Activated CD8-positive, alpha-beta memory T cell treated with anti-CD3 and anti-CD28 coated beads, Interleukin-2, amount 50 U/mL, for 24 hours (primary cell): ENCODE measurements around the gene DNAJC19.

Experiments
- DNase-seq: peaks from one replicate; pipeline ENCODE4 v3.0.0-alpha.2; 2020; ENCODE audit errors: extremely low read depth

The DNAJC19 gene

GRCh38 chr3:180961552-180961951 lies 28.0 kb downstream of the DNAJC19 start:
- DNase-seq = no peak

- DNase-seq = no peak
These were observed 28.4 kb downstream of the DNAJC19 start for GRCh38 chr3:180961087-180961486.

GRCh38 chr3:180959691-180960090 lies 29.8 kb downstream of the DNAJC19 start:
- no peak for DNase-seq

GRCh38 chr3:180947761-180948390 lies 41.7 kb downstream of the DNAJC19 start:
- no peak for DNase-seq

GRCh38 chr3:180940826-180941225 lies 48.7 kb downstream of the DNAJC19 start:
- DNase-seq = no peak

- DNase-seq = no peak
These were observed 54.9 kb downstream of the DNAJC19 start for GRCh38 chr3:180934638-180935037.
